Skeletal muscle satellite cell (primary cell): ENCODE data around the gene BEST2.
"Not testable (repeated sequence)": the region's sequence is repeated elsewhere in the genome, so short reads cannot be mapped to it uniquely, and the experiment has no call there.

Source experiments
- H3K27me3 ChIP-seq: 2 replicates; pipeline ENCODE4 v1.7.0; 2013; ENCODE audit warnings: low read length; ENCODE audit not compliant: control insufficient read depth, insufficient read depth
- H3K36me3 ChIP-seq: 2 replicates; pipeline ENCODE4 v1.7.0; 2013; ENCODE audit warnings: mild to moderate bottlenecking, control low read depth, low read length; ENCODE audit not compliant: insufficient read depth
- H3K4me1 ChIP-seq: 2 replicates; pipeline ENCODE4 v1.7.0; 2013; ENCODE audit warnings: low read length; ENCODE audit not compliant: control insufficient read depth, insufficient read depth
- H3K4me2 ChIP-seq: 2 replicates; pipeline ENCODE4 v1.7.0; 2013; ENCODE audit warnings: mild to moderate bottlenecking, low read length
- H3K4me3 ChIP-seq: 2 replicates; pipeline ENCODE4 v1.7.0; 2013; ENCODE audit warnings: low read length
- H3K9ac ChIP-seq: 2 replicates; pipeline ENCODE4 v1.7.0; 2013; ENCODE audit warnings: mild to moderate bottlenecking, low read depth, low read length, moderate library complexity
- H3K9me3 ChIP-seq: replicated peaks from 2 replicates; pipeline ENCODE4 v1.7.0; 2013; ENCODE audit warnings: mild to moderate bottlenecking, control low read depth, low read length

BEST2 gene

GRCh38 chr19:12720851-12721655, 30.5 kb upstream of the BEST2 start:
- peaks cover 26% of the 10 kb centered on the region for H3K4me1 ChIP-seq
- H3K4me3 ChIP-seq, result peak overlapping the region; percentile 88
- H3K27me3 ChIP-seq, result no peaks in the 10 kb centered on the region
- peak overlapping the region; percentile 100 for H3K4me2 ChIP-seq
- H3K36me3 ChIP-seq, result peaks cover 30% of the 10 kb centered on the region
- H3K9me3 ChIP-seq, result no peaks in the 10 kb centered on the region
- H3K9ac ChIP-seq, result peak overlapping the region; percentile 91

- no peaks in the 10 kb centered on the region for H3K9me3 ChIP-seq
- peaks cover 26% of the 10 kb centered on the region for H3K4me1 ChIP-seq
- no peaks in the 10 kb centered on the region for H3K27me3 ChIP-seq
- H3K4me2 ChIP-seq, result peak overlapping the region; percentile 100
- peak overlapping the region; percentile 88 for H3K4me3 ChIP-seq
- H3K9ac ChIP-seq, result peak overlapping the region; percentile 91
- H3K36me3 ChIP-seq, result peaks cover 27% of the 10 kb centered on the region
Observed at GRCh38 chr19:12721656-12722565, 29.7 kb upstream of the BEST2 start.

GRCh38 chr19:12722566-12723380, 28.8 kb upstream of the BEST2 start:
- peak overlapping the region; percentile 97 for H3K4me2 ChIP-seq
- H3K9me3 ChIP-seq, result no peaks in the 10 kb centered on the region
- peak overlapping the region; percentile 91 for H3K9ac ChIP-seq
- peaks cover 24% of the 10 kb centered on the region for H3K36me3 ChIP-seq
- no peaks in the 10 kb centered on the region for H3K27me3 ChIP-seq
- peaks cover 26% of the 10 kb centered on the region for H3K4me1 ChIP-seq
- peak overlapping the region; percentile 88 for H3K4me3 ChIP-seq

GRCh38 chr19:12723381-12723640, 28.3 kb upstream of the BEST2 start:
- peaks cover 25% of the 10 kb centered on the region for H3K36me3 ChIP-seq
- peak overlapping the region; percentile 91 for H3K9ac ChIP-seq
- peaks cover 24% of the 10 kb centered on the region for H3K4me1 ChIP-seq
- no peaks in the 10 kb centered on the region for H3K9me3 ChIP-seq
- no peaks in the 10 kb centered on the region for H3K27me3 ChIP-seq
- peak overlapping the region; percentile 97 for H3K4me2 ChIP-seq
- H3K4me3 ChIP-seq, result peak overlapping the region; percentile 88

GRCh38 chr19:12723641-12724426, 27.8 kb upstream of the BEST2 start, which contains the start of gene TNPO2:
Gene TNPO2 (minus strand): TSS chr19:12723932. CDS start chr19:12720977, 2,955 bp downstream.
- no peaks in the 10 kb centered on the region for H3K27me3 ChIP-seq
- peaks cover 19% of the 10 kb centered on the region for H3K4me1 ChIP-seq
- H3K36me3 ChIP-seq, result peaks cover 25% of the 10 kb centered on the region
- H3K4me3 ChIP-seq, result peak within 1 kb of the TSS; percentile 88
- no peaks in the 10 kb centered on the region for H3K9me3 ChIP-seq
- peak within 1 kb of the TSS; percentile 91 for H3K9ac ChIP-seq
- peak within 1 kb of the TSS; percentile 97 for H3K4me2 ChIP-seq

- H3K4me1 ChIP-seq, H3K27me3 ChIP-seq, H3K9ac ChIP-seq, H3K9me3 ChIP-seq, H3K4me2 ChIP-seq, H3K4me3 ChIP-seq: not testable (repeated sequence)
- peaks cover 34% of the 10 kb centered on the region for H3K36me3 ChIP-seq
Observed at GRCh38 chr19:12725612-12726011, 26.0 kb upstream of the BEST2 start.

- Histone ChIP-seq H3K9ac (no peak overlapping the region), H3K9me3 (no peaks in the 10 kb centered on the region), H3K4me2 (no peak overlapping the region), H3K4me1 (peaks cover 11% of the 10 kb centered on the region), H3K36me3 (peaks cover 42% of the 10 kb centered on the region), H3K27me3 (no peaks in the 10 kb centered on the region), H3K4me3 (no peak overlapping the region)
Observed at GRCh38 chr19:12726988-12727316, 24.6 kb upstream of the BEST2 start.

- H3K9ac ChIP-seq, result no peak overlapping the region
- H3K9me3 ChIP-seq, result no peaks in the 10 kb centered on the region
- peaks cover 42% of the 10 kb centered on the region for H3K36me3 ChIP-seq
- H3K4me3 ChIP-seq, result no peak overlapping the region
- no peak overlapping the region for H3K4me2 ChIP-seq
- no peaks in the 10 kb centered on the region for H3K27me3 ChIP-seq
- peaks cover 18% of the 10 kb centered on the region for H3K4me1 ChIP-seq
Observed at GRCh38 chr19:12727745-12728433, 23.7 kb upstream of the BEST2 start.

GRCh38 chr19:12730064-12730463, 21.5 kb upstream of the BEST2 start:
- Histone ChIP-seq H3K4me3 (no peak overlapping the region), H3K4me1 (peaks cover 17% of the 10 kb centered on the region), H3K4me2 (no peak overlapping the region), H3K9me3 (no peaks in the 10 kb centered on the region), H3K36me3 (peaks cover 42% of the 10 kb centered on the region), H3K27me3 (no peaks in the 10 kb centered on the region), H3K9ac (no peak overlapping the region)

- H3K4me2 ChIP-seq, result no peak overlapping the region
- peaks cover 17% of the 10 kb centered on the region for H3K4me1 ChIP-seq
- H3K4me3 ChIP-seq, result no peak overlapping the region
- H3K27me3 ChIP-seq, result no peaks in the 10 kb centered on the region
- no peaks in the 10 kb centered on the region for H3K9me3 ChIP-seq
- peaks cover 42% of the 10 kb centered on the region for H3K36me3 ChIP-seq
- H3K9ac ChIP-seq, result no peak overlapping the region
Observed at GRCh38 chr19:12731337-12731736, 20.3 kb upstream of the BEST2 start.
